ENCODE results near the gene DMC1. TPM values are rescaled to one million over a fixed set of nuclear protein-coding genes. Genes with fewer than 3 reads are reported as not detected.

DMC1 gene
- total RNA-seq, 4 donors from 2014 or later: 2.1 to 10.8 (median 4.5) TPM

DNA sequence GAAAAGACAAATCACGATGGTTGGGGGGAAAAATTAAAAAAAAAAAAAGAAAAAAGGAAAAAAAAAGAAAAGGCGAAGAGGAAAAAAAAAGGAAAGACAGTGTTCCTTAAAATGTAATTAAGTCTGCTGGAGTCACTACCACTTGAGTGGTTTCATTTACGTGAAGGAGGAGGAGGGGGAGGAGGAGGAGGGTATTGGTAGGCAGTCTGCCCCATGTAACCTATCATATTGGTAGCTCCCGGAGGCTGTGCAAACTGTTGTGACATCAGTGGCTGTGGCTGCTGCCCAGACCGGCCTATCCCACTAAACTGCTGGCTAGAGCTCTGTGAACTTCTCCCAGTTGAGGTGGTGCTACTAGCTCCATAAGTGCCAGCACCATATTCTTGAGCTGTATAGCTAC lies 84.2 kb downstream of the DMC1 start:
- peaks cover 3 to 99% (median 44%) of the 10 kb centered on the region in 3 donors for H3K36me3 ChIP-seq

DNA sequence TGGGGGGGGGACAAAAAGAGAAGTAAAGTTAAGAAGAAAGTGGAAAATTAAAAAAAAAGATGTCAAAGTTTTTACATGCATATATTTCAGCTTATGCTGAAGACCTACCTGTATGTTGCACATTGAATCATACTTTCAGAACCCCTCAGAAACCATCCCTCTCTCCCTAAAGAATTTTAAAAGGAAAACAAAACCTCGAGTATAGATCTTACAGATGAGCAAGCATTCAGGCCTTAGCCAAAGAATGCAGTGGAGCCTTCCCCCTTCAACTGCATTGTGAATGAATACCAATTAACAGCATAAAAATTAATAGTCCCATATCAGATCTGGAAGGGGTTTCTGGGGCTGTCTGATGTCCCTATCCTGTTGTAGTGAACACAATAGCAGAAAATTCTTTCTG lies 85.7 kb downstream of the DMC1 start:
- no peak for DNase-seq (ENCODE audit: low spot score in 2 of 2)
- H3K27me3 ChIP-seq: no peaks in the 10 kb centered on the region
- 45 to 47% methylated on average over 1 of the region's 1 CpG for WGBS, 2 donors
- H3K4me3 ChIP-seq: no peak overlapping the region
- H3K9me3 ChIP-seq: no peaks in the 10 kb centered on the region
- TF ChIP-seq EP300 (IDR thresholded peaks at IDR 0.05) (no peak), POLR2A (IDR thresholded peaks at IDR 0.05) (no peak), CTCF (IDR thresholded peaks at IDR 0.05) (no peak)
- peaks cover 0 to 47% (median 0%) of the 10 kb centered on the region in 4 donors for H3K4me1 ChIP-seq
- no peak overlapping the region for H3K27ac ChIP-seq
- H3K36me3 ChIP-seq: peaks cover 3 to 95% (median 34%) of the 10 kb centered on the region in 3 donors

More for the DNA sequence above, 84.2 kb downstream of the DMC1 start:
- H3K4me1 ChIP-seq: peaks cover 0 to 57% (median 6%) of the 10 kb centered on the region in 4 donors
- TF ChIP-seq POLR2A (IDR thresholded peaks at IDR 0.05) (no peak), EP300 (IDR thresholded peaks at IDR 0.05) (peak in 1 of 2 donors; percentile 11), CTCF (IDR thresholded peaks at IDR 0.05) (no peak)
- H3K27me3 ChIP-seq: no peaks in the 10 kb centered on the region
- no peak overlapping the region for H3K27ac ChIP-seq
- 53 to 55% methylated on average over 5 of the region's 5 CpGs for WGBS, 2 donors
- no peak for DNase-seq (ENCODE audit: low spot score in 2 of 2)
- no peaks in the 10 kb centered on the region for H3K9me3 ChIP-seq
- H3K4me3 ChIP-seq: no peak overlapping the region

GRCh38 chr22:38482662-38483308 lies 87.2 kb downstream of the DMC1 start:
- 90 to 93% methylated on average over 6 of the region's 6 CpGs for WGBS, 2 donors
- Histone ChIP-seq H3K4me1 (peaks cover 0 to 41% (median 0%) of the 10 kb centered on the region in 4 donors), H3K9me3 (no peaks in the 10 kb centered on the region), H3K36me3 (peaks cover 3 to 80% (median 26%) of the 10 kb centered on the region in 3 donors), H3K27me3 (no peaks in the 10 kb centered on the region), H3K27ac (no peak overlapping the region), H3K4me3 (no peak overlapping the region)
- no peak for DNase-seq (ENCODE audit: low spot score in 2 of 2)
- TF ChIP-seq CTCF (IDR thresholded peaks at IDR 0.05) (no peak), EP300 (IDR thresholded peaks at IDR 0.05) (no peak), POLR2A (IDR thresholded peaks at IDR 0.05) (no peak)

DNA sequence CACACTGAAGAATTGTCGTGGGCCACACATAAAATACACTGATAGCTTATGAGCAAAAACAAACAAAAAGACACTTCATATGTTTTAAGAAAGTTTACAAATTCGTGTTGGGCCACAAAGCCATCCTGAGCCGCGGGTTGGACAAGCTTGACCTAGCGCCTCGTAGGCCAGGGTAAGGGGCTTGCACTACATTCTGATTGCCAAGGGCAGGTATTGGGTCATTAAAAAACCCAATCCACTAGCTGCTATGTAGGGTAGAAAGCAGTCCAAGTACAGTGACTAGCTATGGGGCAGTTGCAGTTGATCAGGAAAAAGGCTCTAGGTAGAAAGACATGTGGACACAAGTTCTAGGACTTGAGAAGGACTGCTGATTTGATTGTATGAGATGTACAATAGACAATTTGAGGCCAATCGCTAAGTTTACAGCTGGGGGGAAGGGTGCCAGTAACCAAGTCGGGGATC lies 88.1 kb downstream of the DMC1 start:
- Histone ChIP-seq H3K27ac (no peak overlapping the region), H3K4me3 (no peak overlapping the region), H3K27me3 (no peaks in the 10 kb centered on the region), H3K4me1 (peaks cover 0 to 32% (median 0%) of the 10 kb centered on the region in 4 donors), H3K36me3 (peaks cover 3 to 71% (median 18%) of the 10 kb centered on the region in 3 donors), H3K9me3 (no peaks in the 10 kb centered on the region)
- 69% methylated on average over 8 of the region's 8 CpGs for WGBS, 2 donors
- DNase-seq (ENCODE audit: low spot score in 2 of 2): no peak
- TF ChIP-seq CTCF (IDR thresholded peaks at IDR 0.05) (no peak), POLR2A (IDR thresholded peaks at IDR 0.05) (no peak), EP300 (IDR thresholded peaks at IDR 0.05) (no peak)

DNA sequence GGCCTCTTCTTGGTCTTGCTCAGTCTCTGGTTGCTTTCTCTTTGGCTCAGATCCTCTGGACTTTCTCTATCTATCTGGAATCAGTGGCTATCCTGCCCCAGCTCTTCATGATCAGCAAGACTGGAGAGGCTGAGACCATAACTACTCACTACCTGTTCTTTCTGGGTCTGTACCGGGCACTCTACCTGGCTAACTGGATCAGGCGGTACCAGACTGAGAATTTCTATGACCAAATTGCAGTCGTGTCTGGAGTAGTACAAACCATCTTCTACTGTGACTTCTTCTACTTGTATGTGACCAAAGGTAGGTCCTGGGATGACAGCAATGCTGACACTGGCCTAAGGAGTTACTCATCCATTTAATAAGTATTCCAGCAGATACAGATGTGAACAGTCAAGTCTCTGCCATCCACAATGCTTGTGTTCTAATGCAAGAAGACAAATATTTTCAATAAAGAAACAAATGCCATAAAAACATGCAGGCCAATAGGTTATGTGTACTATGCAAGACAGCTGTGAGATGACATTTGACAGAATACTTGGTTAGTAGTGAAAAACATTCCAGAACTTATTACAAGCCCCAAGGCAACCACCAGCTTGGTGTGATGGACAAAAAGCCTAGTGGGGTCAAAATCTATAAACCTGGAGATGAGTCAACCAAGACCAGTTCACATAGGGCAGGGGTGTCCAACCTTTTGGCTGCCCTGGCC lies 88.7 kb downstream of the DMC1 start:
- no peak for TF ChIP-seq POLR2A (IDR thresholded peaks at IDR 0.05)
- no peak for TF ChIP-seq EP300 (IDR thresholded peaks at IDR 0.05)
- no peak for TF ChIP-seq CTCF (IDR thresholded peaks at IDR 0.05)
- Histone ChIP-seq H3K27ac (no peak overlapping the region), H3K9me3 (no peaks in the 10 kb centered on the region), H3K4me3 (no peak overlapping the region), H3K27me3 (no peaks in the 10 kb centered on the region), H3K36me3 (peaks cover 3 to 65% (median 13%) of the 10 kb centered on the region in 3 donors), H3K4me1 (peaks cover 0 to 26% (median 0%) of the 10 kb centered on the region in 4 donors)
- no peak for DNase-seq (ENCODE audit: low spot score in 2 of 2)
- WGBS, 2 donors: 91 to 92% methylated on average over 3 of the region's 3 CpGs

Measured in tibial nerve (tissue), 4 donors.